Hematopoietic multipotent progenitor cell (in vitro differentiated cells): ENCODE measurements around the gene SYNE3. TPM values are rescaled to one million over a fixed set of nuclear protein-coding genes. Genes with fewer than 3 reads are reported as not detected.

ENCODE experiments used
- DNase-seq, 3 donors: peaks; one replicate each; pipeline ENCODE4 v3.0.0-alpha.2; 2011 to 2015; ENCODE audit warnings: low read depth in 2 of 3, low spot score in 2 of 3
- total RNA-seq: library from RNA; depleted of rRNA; stranded (reverse); fragments of >200 nt; gene quantifications from one replicate; pipeline ENCODE4 v1.2.3, GENCODE V29; 2012

Gene SYNE3
- total RNA-seq, 1 donor, result 15.1 TPM

DNA sequence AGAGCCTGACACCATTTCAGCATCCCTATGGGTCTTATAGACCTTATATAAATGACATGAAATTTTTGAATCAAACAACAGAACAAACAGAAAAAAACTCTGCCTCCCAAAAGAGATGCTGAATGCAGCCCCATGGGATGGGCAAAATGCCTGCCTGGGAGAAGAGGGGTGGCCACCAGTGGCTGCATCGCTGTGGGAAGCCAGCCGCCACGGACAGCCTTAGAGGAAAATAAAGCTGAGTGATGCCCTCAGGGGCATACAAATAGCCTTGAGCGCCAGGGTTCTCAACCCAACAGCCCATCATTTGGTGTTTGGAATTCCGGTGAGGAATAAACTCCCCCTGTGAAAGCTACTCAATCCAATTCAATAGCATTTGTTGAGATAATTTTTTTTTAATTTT is 22.9 kb downstream of the SYNE3 start:
- no peak for DNase-seq

GRCh38 chr14:95491936-95492608 is 24.4 kb downstream of the SYNE3 start:
- DNase-seq, result no peak

- DNase-seq, result no peak
Observed at GRCh38 chr14:95490727-95491451, 25.6 kb downstream of the SYNE3 start.

- no peak for DNase-seq
Observed at GRCh38 chr14:95490138-95490509, 26.3 kb downstream of the SYNE3 start.

DNA sequence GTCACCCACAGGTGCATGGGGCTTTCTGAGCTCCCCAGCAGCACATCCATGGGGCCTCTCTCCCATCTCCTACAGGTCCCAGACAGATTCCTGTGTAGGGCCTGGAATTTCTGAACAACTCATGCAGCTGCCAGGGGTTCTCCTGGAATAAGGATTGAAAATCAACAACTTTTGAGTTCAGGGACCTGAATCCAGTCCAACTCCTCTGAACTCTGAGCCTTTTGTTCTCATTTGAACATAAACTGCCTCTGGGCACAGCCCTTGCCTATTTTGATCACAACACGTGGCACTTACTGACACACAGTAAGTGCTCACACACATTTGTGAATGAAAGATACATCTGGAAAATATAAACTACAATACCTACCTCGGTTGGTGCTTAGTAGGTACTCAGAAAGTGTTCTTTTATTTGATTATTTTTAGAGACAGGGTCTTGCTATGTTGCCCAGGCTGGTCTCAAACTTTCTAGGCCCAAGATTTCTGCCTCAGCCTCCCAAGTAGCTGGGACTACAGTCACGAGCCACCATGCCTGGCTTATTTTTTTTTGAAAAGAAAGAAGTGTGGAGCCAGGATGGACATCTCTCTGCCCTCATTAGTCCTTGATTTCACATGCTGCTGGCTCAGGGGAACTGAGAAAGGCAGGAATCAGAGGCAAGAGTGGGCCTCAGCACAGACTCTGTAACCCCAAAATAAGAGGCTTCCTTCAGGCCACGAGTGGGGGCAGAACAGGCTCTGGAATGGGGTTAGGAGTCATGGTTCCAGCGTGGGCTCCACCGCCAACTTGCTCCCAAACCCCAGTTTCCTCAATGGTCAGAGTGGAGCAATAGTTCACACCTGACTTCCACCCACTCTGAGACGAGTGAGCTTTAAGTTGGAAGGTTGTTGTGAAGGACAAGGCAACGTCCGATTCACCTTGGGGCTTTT is 27.0 kb downstream of the SYNE3 start:
- DNase-seq, result no peak

- no peak for DNase-seq
Observed at GRCh38 chr14:95488376-95489213, 27.9 kb downstream of the SYNE3 start.

- no peak for DNase-seq
Observed at GRCh38 chr14:95487669-95488084, 28.8 kb downstream of the SYNE3 start.

- DNase-seq, result peak in 1 of 3 donors; percentile 29
Observed at GRCh38 chr14:95486875-95487668, 29.4 kb downstream of the SYNE3 start.

- no peak for DNase-seq
Observed at GRCh38 chr14:95485222-95485819, 31.1 kb downstream of the SYNE3 start.

- no peak for DNase-seq
Observed at GRCh38 chr14:95484296-95484695, 32.2 kb downstream of the SYNE3 start.

DNA sequence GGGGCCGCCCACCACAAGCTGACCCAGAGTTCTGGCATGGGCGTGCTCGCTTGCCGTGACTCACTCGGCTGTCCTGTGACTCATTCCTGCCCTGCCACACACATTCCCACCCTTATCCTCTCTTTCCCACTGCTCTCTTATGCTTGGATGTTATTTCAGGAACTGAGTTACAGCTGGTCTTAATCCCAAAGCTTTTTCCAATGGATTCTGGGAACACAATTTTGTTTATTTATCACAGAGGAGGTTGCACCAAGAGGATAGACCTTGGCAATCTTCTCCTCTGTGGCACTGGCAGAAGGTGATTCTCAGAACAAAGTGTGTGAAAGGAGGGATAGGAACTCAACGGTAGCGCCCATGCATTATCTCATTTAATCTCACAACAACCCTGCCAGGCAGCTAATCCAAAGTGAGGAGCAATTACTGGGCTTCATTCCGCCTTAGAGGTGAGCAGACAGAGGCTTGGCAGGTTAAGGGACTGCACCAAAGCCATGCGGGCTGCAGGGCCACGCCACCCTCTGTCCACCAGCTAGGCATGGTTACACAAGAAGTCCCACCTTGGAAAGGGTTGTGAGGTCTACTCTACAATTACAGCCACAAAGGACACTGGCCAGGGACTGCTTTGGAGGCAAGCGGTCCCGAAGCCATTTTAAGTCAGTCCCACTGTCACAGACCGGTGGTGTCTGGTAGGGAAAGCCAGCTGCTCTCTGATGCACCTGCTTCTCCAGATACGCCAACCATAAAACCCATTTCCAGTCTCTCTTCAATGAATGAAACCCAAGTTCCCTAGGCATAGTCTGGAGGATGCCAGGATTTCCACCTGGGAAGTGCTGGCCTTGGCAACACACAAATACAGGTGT is 32.9 kb downstream of the SYNE3 start:
- DNase-seq, result no peak

DNA sequence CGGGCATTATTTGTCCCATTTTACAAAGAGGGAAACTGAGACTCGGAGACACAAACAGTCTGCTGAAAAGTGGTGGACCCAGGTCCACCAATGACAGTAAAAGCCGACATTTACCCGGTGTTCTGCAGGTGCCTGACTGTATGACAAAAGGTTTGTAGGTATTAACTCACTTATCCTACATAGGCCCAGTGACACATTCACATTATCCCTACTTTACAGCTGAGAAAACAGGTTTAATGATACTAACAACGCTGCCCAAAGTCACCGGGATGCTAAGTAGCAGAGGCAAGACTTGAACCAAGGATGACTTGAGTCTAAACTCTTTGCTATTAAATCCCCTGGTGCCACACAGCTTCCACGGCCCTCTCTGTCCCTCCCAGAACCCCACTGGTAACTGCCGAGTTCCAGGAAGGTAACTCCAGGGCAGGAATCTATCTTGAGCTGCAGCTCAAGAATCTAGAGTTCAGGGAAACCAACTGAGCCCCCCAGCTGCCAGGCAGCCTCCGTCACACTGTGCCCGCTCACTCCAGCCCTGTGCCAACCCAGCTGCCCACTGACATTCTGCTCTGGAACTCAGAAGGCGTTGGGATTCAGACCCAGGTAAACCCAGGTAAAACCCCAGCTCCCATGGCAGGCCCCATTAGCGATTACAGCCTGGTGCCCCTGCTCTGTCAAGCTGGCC is 33.7 kb downstream of the SYNE3 start:
- no peak for DNase-seq

GRCh38 chr14:95481391-95482022 is 34.9 kb downstream of the SYNE3 start:
- DNase-seq, result no peak

DNA sequence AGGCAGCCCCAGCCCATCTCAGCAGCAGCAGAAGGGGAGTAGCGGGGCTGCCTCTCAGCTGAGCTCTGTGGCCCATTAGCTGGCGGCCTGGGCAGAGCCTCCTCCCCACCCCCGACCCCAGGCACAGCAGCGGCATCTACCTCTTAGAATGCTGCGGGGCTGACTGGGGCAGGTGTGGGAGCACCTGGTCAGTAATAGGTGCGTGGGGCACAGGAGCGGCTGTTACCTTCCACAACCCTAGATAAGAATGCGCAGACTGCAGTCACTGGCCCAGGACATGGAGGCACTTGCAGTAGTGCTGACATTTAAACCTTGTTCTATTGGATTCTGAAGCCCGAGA is 35.6 kb downstream of the SYNE3 start:
- DNase-seq, result no peak

DNA sequence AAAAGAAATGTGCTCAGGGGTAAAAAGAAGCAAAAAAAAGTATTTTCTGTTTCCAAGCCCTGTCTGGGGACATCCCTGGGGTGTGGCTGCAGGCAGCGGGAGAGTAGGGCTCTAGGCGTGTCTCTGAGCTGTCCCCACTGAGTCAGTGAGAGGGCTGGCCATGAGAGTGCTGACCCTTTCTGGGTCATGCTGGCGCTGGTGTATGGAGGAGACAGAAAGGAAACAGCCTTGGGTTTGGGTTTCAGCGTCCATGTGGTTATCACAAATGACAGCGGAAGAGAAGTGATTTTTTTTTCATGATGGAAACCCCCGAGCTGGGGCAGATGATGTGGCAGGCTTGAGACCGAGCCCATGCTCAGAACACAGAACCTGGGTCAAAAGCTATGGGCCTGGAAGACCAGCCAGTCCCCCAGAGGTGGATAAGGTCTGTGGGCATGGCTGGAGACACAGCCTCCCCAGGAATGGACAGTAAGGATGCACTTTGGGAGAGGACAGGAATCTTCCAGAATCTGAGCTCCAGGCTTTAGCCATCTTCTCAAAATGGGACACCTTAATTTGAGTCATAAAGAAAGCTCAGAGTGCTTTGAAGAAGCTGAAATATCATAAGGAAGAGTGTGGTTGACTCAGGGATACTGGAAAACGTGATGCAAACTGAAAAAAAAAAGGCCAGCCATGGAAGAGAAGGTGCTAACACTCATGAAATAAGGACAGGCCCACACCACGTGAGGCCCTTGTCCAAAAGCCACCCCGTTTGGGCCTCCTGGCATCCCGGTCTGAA is 36.2 kb downstream of the SYNE3 start:
- peak in 2 of 3 donors; percentile 59 to 71 for DNase-seq

GRCh38 chr14:95479494-95479893 is 37.0 kb downstream of the SYNE3 start:
- DNase-seq, result no peak

DNA sequence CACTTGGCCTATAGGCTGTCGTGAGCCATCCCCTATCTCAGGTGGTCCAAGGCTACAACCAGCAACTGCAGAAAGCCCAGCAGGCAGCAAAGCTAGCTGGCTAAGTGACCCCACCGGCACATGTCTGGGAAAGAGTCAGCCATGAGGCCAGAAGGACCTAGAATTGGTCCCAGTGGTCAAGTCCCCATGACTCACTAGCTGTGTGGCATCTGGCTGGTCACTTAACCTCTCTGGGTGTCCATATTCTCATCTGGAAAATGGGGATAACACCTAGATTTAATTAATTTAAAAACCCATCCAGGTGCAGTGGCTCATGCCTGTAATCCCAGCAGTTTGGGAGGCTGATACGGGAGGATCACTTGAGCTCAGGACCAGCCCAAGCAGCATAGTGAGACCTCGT is 37.6 kb downstream of the SYNE3 start:
- no peak for DNase-seq
